Measurements from ENCODE around the gene SLC16A9. TPM values are rescaled to one million over a fixed set of nuclear protein-coding genes. Genes with fewer than 3 reads are reported as not detected.

SLC16A9 gene
- total RNA-seq, 1 donor from 2014 or later = 1.1 TPM

DNA sequence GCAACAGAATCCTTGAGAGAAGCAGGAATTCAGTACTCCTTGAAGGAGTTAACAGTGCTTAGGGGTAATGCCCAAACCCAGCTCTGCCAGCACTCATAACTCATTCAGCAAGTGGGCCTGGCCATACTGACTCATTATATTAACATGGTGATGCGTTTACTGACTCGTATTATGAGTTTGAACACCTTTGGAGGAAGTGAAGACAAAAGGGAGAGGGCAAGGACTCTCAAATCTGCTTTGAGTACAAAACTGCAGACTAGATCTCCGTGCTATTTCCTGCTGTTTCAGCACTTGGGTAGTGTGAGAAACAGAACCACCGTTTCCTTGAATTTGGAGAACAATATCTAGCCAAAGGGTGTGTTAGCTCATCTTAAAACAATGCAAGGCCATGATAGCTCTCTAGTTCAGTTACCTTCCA lies 30.8 kb downstream of the SLC16A9 start:
- H3K27me3 ChIP-seq (ENCODE audit: low read depth) = no peaks in the 10 kb centered on the region
- TF ChIP-seq, protein P1, sequence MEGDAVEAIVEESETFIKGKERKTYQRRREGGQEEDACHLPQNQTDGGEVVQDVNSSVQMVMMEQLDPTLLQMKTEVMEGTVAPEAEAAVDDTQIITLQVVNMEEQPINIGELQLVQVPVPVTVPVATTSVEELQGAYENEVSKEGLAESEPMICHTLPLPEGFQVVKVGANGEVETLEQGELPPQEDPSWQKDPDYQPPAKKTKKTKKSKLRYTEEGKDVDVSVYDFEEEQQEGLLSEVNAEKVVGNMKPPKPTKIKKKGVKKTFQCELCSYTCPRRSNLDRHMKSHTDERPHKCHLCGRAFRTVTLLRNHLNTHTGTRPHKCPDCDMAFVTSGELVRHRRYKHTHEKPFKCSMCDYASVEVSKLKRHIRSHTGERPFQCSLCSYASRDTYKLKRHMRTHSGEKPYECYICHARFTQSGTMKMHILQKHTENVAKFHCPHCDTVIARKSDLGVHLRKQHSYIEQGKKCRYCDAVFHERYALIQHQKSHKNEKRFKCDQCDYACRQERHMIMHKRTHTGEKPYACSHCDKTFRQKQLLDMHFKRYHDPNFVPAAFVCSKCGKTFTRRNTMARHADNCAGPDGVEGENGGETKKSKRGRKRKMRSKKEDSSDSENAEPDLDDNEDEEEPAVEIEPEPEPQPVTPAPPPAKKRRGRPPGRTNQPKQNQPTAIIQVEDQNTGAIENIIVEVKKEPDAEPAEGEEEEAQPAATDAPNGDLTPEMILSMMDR (IDR thresholded peaks at IDR 0.05; ENCODE audit: borderline replicate concordance) = no peak
- H3K9me3 ChIP-seq (replicated peaks) = no peaks in the 10 kb centered on the region
- H3K36me3 ChIP-seq = no peaks in the 10 kb centered on the region
- H3K4me3 ChIP-seq = no peak overlapping the region
- intact Hi-C loops (cut with micrococcal nuclease) = no loop called here
- no peak for DNase-seq
- H3K27ac ChIP-seq (replicated peaks) = no peak overlapping the region
- H3K4me1 ChIP-seq = no peaks in the 10 kb centered on the region

- Histone ChIP-seq H3K9me3 (replicated peaks) (no peaks in the 10 kb centered on the region), H3K27me3 (ENCODE audit: low read depth) (no peaks in the 10 kb centered on the region), H3K4me1 (no peaks in the 10 kb centered on the region), H3K27ac (replicated peaks) (no peak overlapping the region), H3K36me3 (no peaks in the 10 kb centered on the region), H3K4me3 (no peak overlapping the region)
- DNase-seq = no peak
- TF ChIP-seq, protein P1 (IDR thresholded peaks at IDR 0.05; ENCODE audit: borderline replicate concordance) = no peak
- intact Hi-C loops (cut with micrococcal nuclease) = no loop called here
Observed at GRCh38 chr10:59677253-59677831, 32.3 kb downstream of the SLC16A9 start.

DNA sequence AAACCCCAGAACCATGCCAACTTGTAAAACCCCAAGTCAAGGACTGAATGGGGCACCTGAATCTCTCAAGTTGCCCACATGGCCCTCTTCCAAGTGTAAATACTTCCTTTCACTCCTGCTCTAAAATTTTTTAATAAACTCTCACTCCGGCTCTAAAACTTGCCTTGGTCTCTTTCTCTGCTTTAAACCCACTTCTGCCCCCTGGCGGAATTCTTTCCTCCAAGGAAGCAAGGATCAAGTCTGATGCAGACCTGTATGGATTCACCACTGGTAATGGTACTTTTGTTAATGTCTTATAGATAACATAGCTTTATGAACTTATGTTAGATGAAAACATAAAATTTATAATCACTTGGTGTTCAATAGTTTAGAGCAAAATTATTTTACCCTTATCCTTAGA lies 33.8 kb downstream of the SLC16A9 start:
- no peaks in the 10 kb centered on the region for H3K4me1 ChIP-seq
- intact Hi-C loops (cut with micrococcal nuclease) = no loop called here

DNA sequence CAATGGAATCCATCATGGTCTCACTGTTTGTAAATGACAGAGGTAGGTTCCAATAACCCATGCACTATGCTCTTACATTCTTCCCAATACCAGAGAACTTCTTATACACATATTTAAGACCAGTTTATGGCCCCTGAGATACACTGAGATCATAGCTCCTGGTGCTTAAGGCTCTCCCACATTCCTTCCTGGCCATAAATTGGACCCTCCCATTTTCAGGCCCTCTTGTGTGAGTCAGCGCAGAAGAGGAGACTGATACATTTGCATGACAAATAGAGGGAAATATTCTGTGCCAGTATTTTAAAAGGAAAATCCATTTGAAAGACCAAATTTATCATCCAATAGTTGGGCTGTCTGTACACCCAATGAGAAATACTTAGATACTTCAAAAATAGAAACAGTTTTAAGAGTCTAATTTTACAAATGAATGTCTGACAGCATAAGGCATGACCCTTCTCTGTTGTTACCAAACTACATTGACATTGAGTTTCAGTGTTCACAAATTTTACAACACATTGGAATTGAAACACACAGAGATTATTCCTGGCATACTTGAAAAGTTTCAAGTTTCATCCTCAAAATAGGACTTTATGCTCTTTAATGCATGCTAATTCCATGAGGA lies 35.3 kb downstream of the SLC16A9 start:
- intact Hi-C loops (cut with micrococcal nuclease) = no loop called here
- H3K27me3 ChIP-seq (ENCODE audit: low read depth) = no peaks in the 10 kb centered on the region
- TF ChIP-seq, protein P1 (IDR thresholded peaks at IDR 0.05; ENCODE audit: borderline replicate concordance) = no peak

More for the DNA sequence above, 33.8 kb downstream of the SLC16A9 start:
- no peaks in the 10 kb centered on the region for H3K27me3 ChIP-seq (ENCODE audit: low read depth)
- no peak overlapping the region for H3K27ac ChIP-seq (replicated peaks)
- H3K4me3 ChIP-seq = no peak overlapping the region
- TF ChIP-seq, protein P1 (IDR thresholded peaks at IDR 0.05; ENCODE audit: borderline replicate concordance) = no peak
- H3K9me3 ChIP-seq (replicated peaks) = no peaks in the 10 kb centered on the region
- H3K36me3 ChIP-seq = no peaks in the 10 kb centered on the region
- DNase-seq = no peak

DNA sequence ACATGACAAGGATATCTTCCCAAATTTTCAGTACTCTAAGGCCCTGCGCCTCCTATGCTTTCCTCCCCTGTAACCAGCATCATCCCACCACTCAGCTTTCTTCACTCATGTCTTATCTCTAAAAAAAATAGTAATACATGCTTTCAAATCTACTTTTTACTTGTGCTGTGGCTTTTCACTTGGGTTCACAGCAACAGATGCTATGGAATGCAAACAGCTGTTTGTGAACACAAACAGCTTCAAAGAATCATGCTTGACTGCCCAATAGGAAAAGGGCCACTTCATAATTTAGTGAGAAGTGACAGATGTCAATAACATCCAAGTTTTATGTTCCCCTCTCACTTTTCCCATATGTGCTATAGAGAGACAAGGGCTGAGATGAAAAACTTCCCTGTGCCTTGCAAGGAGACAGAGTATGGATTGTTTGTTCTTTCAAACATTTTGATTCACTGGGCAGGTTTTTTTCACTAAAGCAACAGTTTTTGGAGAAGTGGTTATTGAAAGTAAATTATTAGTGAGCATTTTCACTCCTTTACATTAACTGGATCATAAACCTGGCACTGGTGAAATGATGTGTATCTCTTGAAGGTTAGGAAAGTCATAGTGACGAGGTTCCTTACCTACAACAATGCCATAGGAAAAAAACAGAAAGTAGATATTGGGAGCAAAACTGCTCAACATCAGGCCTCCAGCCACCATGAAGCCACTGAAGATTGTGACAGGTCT lies 37.3 kb downstream of the SLC16A9 start:
- DNase-seq = no peak
- H3K36me3 ChIP-seq = no peaks in the 10 kb centered on the region
- no peaks in the 10 kb centered on the region for H3K27me3 ChIP-seq (ENCODE audit: low read depth)
- TF ChIP-seq, protein P1 (IDR thresholded peaks at IDR 0.05; ENCODE audit: borderline replicate concordance) = no peak
- intact Hi-C loops (cut with micrococcal nuclease) = no loop called here
- H3K4me1 ChIP-seq = no peaks in the 10 kb centered on the region
- no peak overlapping the region for H3K4me3 ChIP-seq
- no peaks in the 10 kb centered on the region for H3K9me3 ChIP-seq (replicated peaks)
- H3K27ac ChIP-seq (replicated peaks) = no peak overlapping the region

More for the DNA sequence above, 35.3 kb downstream of the SLC16A9 start:
- Histone ChIP-seq H3K4me3 (no peak overlapping the region), H3K36me3 (no peaks in the 10 kb centered on the region), H3K4me1 (no peaks in the 10 kb centered on the region), H3K9me3 (replicated peaks) (no peaks in the 10 kb centered on the region), H3K27ac (replicated peaks) (no peak overlapping the region)
- no peak for DNase-seq

Measured in left ventricle myocardium inferior (tissue), 1 donor.